ENCODE results near the gene CT47C1.

DNA sequence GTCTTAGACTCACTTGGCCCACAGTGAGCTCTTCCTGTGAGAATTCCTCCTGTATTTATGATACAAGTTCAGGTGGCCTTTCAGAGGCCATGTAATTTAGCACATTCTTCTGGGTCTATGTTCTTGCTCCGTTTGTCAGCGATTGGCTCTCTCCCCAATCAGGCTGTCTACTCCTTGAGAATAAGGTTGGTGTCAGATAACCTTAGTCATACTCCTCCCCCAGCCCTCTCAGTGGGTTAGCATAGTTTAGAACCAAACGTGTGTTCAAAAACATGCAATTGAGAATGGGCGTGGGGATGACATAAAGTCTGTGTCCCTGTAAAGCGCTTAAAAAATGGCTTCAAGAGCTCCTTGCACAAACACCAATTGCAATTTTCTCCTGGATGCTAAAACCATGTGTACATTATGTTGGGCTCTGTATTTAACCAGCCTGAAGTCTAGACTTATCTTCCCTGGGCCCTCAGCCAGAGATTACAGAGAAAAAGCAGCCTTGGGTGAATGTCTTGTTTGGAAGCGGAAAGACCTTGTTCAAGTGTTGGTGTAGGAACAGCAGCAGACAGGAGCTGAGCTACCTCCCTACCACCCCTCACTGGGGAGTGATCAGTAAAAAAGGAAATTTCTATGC lies 9.9 kb upstream of the CT47C1 start:
- TF ChIP-seq POLR2A (IDR thresholded peaks at IDR 0.05) (no peak), EP300 (IDR thresholded peaks at IDR 0.05) (no peak)
- TF ChIP-seq, protein P1, sequence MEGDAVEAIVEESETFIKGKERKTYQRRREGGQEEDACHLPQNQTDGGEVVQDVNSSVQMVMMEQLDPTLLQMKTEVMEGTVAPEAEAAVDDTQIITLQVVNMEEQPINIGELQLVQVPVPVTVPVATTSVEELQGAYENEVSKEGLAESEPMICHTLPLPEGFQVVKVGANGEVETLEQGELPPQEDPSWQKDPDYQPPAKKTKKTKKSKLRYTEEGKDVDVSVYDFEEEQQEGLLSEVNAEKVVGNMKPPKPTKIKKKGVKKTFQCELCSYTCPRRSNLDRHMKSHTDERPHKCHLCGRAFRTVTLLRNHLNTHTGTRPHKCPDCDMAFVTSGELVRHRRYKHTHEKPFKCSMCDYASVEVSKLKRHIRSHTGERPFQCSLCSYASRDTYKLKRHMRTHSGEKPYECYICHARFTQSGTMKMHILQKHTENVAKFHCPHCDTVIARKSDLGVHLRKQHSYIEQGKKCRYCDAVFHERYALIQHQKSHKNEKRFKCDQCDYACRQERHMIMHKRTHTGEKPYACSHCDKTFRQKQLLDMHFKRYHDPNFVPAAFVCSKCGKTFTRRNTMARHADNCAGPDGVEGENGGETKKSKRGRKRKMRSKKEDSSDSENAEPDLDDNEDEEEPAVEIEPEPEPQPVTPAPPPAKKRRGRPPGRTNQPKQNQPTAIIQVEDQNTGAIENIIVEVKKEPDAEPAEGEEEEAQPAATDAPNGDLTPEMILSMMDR (IDR thresholded peaks at IDR 0.05): no peak

Measured in tibial nerve (tissue), 4 donors.